IPS DF 6.9 (cell line): Measurements from ENCODE around the gene ZBTB34.
A peak's percentile ranks its signal among the peaks of the same experiment; 100 is the strongest.
"Not testable (repeated sequence)": the region's sequence is repeated elsewhere in the genome, so short reads cannot be mapped to it uniquely, and the experiment has no call there.

Experiments used
- DNase-seq: peaks from one replicate; pipeline ENCODE4 v3.0.0-alpha.2; 2013; ENCODE audit warnings: low read depth, low spot score
- H3K27ac ChIP-seq: one replicate; pipeline ENCODE4 v1.5.1; 2013; ENCODE audit warnings: low read length, control low read depth
- H3K27me3 ChIP-seq: 2 replicates; pipeline ENCODE4 v1.6.1; 2013; ENCODE audit warnings: mild to moderate bottlenecking, low read length; ENCODE audit not compliant: control insufficient read depth, insufficient read depth
- H3K36me3 ChIP-seq: 2 replicates; pipeline ENCODE4 v1.6.1; 2013; ENCODE audit warnings: low read length; ENCODE audit not compliant: control insufficient read depth, insufficient read depth
- H3K4me1 ChIP-seq: 2 replicates; pipeline ENCODE4 v1.6.1; 2013; ENCODE audit warnings: low read length; ENCODE audit not compliant: control insufficient read depth, insufficient read depth
- H3K4me3 ChIP-seq: 2 replicates; pipeline ENCODE4 v1.5.1; 2013; ENCODE audit warnings: mild to moderate bottlenecking, low read length
- H3K9me3 ChIP-seq: 2 replicates; pipeline ENCODE4 v1.6.1; 2013; ENCODE audit warnings: low read length, inconsistent platforms; ENCODE audit not compliant: control insufficient read depth, insufficient read depth
- WGBS: extraction: QIAGEN DNeasy Blood & Tissue Kit; methylation state at CpG from one replicate; pipeline ENCODE4 v1.1.7; 2013; ENCODE audit warnings: mixed read lengths, missing lambda C conversion rate; ENCODE audit not compliant: insufficient read length, insufficient coverage; 5-methylcytosine and 5-hydroxymethylcytosine counted together

Gene ZBTB34, protein sequence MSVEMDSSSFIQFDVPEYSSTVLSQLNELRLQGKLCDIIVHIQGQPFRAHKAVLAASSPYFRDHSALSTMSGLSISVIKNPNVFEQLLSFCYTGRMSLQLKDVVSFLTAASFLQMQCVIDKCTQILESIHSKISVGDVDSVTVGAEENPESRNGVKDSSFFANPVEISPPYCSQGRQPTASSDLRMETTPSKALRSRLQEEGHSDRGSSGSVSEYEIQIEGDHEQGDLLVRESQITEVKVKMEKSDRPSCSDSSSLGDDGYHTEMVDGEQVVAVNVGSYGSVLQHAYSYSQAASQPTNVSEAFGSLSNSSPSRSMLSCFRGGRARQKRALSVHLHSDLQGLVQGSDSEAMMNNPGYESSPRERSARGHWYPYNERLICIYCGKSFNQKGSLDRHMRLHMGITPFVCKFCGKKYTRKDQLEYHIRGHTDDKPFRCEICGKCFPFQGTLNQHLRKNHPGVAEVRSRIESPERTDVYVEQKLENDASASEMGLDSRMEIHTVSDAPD

DNA sequence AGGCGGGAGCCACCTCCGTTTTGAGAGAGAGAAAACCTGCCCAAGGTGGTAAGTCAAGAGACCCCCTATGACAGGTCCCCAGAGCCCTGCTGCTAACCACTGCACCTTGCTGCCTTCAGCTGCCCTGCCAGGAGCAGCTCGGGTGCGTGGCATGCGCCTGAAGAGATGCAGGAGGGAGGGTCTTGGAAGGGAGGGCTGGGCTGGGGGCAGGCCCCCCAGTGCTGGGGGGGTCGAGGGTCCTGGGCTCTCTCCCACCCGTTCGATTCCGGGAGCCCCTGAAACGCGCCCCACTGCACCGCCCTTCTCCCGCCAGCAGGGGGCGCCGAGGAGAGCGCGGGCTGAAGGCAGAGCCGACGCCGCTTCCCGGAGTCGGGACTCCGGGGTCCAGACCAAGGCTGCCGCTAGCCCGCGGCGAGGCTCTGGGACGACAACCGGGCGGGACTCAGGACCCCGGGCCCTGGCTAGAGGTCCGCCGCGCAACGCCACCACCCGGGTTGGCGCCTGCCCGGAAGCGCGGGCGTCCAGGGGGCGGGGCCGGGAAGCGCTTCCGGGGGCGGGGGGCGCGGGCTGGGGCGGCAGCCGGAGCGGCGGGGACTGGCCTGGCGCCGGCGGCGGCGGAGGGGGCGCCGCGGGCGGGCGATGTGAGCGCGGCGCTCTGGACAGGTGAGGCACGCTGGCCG is at the start of gene ZBTB34:
Gene ZBTB34 (plus strand): TSS at position 563 of the 680 bp plus-strand sequence. CDS start 18,761 bp downstream, outside the sequence.
- no peak for DNase-seq
- Histone ChIP-seq H3K4me3 (peak within 1 kb of the TSS; percentile 87), H3K9me3 (no peaks in the 10 kb centered on the region), H3K4me1 (peaks cover 3% of the 10 kb centered on the region; the same call in 1 of the 2 replicates), H3K27ac (no peak within 1 kb of the TSS), H3K36me3 (peaks cover 3% of the 10 kb centered on the region; the same call in 1 of the 2 replicates), H3K27me3 (no peaks in the 10 kb centered on the region)
- no CpG with 5 or more reads among the region's 67 CpGs for WGBS

DNA sequence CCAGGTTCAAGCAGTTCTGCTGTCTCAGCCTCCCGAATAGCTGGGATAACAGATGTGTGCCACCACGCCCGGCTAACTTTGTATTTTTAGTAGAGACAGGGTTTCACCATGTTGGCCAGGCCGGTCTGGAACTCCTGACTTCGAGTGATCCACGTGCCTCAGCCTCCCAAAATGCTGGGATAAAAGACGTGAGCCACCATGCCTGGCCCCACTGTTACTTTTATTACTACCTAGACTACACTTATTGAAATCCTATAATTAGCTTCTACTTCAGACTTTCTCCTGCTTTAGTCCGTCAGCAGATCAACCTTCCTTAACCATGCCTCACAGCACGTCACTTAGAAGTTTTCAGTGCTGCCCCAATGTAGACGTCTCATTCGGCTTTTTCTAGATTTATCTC is 47.4 kb upstream of the ZBTB34 start:
- H3K9me3 ChIP-seq = no peaks in the 10 kb centered on the region
- no peaks in the 10 kb centered on the region for H3K4me1 ChIP-seq
- no CpG with 5 or more reads among the region's 11 CpGs for WGBS
- H3K36me3 ChIP-seq = peaks cover 2% of the 10 kb centered on the region
- H3K27me3 ChIP-seq = no peaks in the 10 kb centered on the region
- DNase-seq = no peak
- H3K4me3 ChIP-seq = no peak overlapping the region
- H3K27ac ChIP-seq = no peak overlapping the region

DNA sequence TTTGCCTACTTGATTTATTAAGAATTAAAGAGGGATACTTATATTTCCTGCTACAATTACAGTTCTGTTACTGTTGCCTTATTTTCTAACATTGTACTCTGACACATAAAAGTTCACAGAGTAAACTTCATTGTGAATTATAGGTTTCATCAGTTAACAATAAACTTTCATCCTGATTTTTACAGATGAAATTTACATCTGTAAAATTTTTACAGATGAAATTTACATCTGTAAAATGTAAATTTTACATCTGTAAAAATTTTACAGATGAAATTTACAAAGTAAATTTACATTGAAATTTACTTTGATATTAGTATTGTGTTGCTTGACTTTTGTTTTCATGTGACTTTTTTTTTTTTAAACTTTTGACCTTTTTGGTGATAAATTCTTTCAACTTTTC is 46.3 kb upstream of the ZBTB34 start:
- Histone ChIP-seq H3K27me3 (no peaks in the 10 kb centered on the region), H3K9me3 (no peaks in the 10 kb centered on the region), H3K4me1 (no peaks in the 10 kb centered on the region), H3K4me3 (no peak overlapping the region), H3K36me3 (peaks cover 2% of the 10 kb centered on the region), H3K27ac (no peak overlapping the region)
- no peak for DNase-seq

DNA sequence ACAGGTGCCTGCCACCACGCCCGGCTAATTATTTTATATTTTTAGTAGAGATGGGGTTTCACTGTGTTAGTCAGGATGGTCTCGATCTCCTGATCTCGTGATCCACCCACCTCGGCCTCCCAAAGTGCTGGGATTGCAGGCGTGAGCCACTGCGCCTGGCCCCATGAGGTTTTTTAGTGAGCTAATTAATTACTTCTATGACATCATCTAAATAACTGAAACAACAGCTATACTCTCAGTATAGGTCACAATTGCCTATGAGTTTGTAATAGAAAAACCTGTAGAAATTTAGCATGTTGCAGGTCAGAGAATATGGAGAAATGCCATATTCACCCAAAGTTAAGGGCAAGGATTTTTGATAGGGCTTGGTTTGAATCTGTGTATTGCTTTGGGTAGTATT is 42.8 kb upstream of the ZBTB34 start:
- not testable (repeated sequence) for H3K9me3 ChIP-seq, H3K27me3 ChIP-seq, H3K4me3 ChIP-seq, H3K4me1 ChIP-seq, H3K36me3 ChIP-seq, H3K27ac ChIP-seq, DNase-seq
- WGBS = no CpG with 5 or more reads among the region's 7 CpGs

DNA sequence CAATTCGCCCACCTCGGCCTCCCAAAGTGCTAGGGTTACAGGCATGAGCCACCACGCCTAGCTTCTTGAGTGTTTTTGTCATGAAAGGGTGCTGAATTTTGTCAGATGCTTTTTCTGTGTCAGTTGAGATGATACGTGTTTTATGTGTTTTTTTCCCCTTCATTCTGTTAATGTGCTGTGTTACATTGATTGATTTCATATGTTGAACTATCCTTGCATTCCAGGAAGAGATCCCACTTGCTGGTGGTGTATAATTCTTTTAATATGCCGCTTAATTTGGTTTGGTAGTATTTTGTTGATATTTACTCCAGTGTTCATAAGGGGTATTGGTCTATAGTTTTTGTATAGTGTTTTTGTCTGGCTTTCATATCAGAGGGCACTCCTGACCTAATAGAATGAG is 42.0 kb upstream of the ZBTB34 start:
- Histone ChIP-seq H3K9me3 (no peaks in the 10 kb centered on the region), H3K4me1 (no peaks in the 10 kb centered on the region), H3K4me3 (no peak overlapping the region), H3K27ac (no peak overlapping the region), H3K27me3 (no peaks in the 10 kb centered on the region), H3K36me3 (no peaks in the 10 kb centered on the region; the same call in 1 of the 2 replicates)
- WGBS = no CpG with 5 or more reads among the region's 5 CpGs
- no peak for DNase-seq

DNA sequence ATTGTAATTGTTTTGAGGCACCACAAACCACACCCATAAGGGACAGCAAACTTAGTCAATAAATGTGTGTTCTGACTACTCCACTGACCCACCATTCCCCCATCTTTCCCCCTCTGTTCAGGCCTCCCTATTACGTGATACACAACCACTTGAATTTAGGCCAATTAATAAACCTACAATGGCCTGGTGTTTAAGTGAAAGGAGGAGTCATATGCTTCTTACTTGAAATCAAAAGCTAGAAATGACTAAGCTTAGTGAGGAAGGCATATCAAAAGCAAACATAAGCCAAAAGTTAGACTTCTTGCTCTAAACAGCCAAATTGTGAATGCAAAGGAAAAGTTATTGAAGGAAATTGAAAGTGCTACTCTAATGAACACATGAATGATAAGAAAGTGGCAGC is 41.0 kb upstream of the ZBTB34 start:
- Histone ChIP-seq H3K27me3 (no peaks in the 10 kb centered on the region), H3K27ac (no peak overlapping the region), H3K36me3 (no peaks in the 10 kb centered on the region; the same call in 1 of the 2 replicates), H3K9me3 (no peaks in the 10 kb centered on the region), H3K4me1 (no peaks in the 10 kb centered on the region), H3K4me3 (no peak overlapping the region)
- DNase-seq = no peak
- no CpG with 5 or more reads among the region's 1 CpG for whole genome bisulfite sequencing

DNA sequence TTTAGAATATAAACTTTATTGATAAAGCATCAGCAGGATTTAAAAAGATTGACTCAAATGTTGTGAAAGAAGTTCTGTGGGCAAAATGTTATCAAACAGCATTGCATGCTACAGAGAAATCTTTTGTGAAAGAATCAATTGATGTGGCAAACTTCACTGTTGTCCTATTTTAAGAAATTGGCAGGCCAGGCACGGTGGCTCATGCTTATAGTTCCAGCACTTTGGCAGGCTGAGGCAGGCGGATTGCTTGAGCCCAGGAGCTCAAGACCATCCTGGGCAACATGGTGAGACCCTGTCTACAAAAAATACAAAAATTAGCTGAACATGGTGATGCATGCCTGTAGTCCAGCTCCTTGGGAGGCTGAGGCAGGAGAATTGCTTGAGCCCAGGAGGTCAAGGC is 38.2 kb upstream of the ZBTB34 start:
- no CpG with 5 or more reads among the region's 2 CpGs for WGBS
- H3K36me3 ChIP-seq = no peaks in the 10 kb centered on the region
- no peak for DNase-seq

DNA sequence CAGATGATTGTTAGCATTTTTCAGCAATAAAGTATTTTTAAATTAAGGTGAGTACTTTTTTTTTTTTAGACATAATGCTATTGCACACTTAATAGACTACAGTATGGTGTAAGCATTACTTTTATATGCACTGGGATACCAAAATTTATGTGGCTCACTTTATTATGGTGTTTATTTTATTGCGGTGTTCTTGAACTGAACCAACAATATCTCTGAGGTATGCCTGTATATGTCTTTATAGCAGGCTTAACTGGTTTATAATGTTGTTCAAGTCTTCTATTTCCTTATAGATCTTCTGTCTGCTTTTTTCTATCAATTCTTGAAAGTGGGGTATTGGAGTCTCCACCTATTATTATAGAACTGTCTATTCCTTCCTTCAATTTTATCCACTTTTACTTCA is 37.6 kb upstream of the ZBTB34 start:
- no peak for DNase-seq
- no peak overlapping the region for H3K27ac ChIP-seq
- H3K4me3 ChIP-seq = no peak overlapping the region
- no CpG with 5 or more reads among the region's 1 CpG for WGBS
- no peaks in the 10 kb centered on the region for H3K36me3 ChIP-seq
- no peaks in the 10 kb centered on the region for H3K4me1 ChIP-seq
- no peaks in the 10 kb centered on the region for H3K27me3 ChIP-seq
- no peaks in the 10 kb centered on the region for H3K9me3 ChIP-seq

More for the DNA sequence above, 38.2 kb upstream of the ZBTB34 start:
- no peaks in the 10 kb centered on the region for H3K27me3 ChIP-seq
- no peak overlapping the region for H3K27ac ChIP-seq
- H3K9me3 ChIP-seq = no peaks in the 10 kb centered on the region
- no peaks in the 10 kb centered on the region for H3K4me1 ChIP-seq
- H3K4me3 ChIP-seq = no peak overlapping the region

DNA sequence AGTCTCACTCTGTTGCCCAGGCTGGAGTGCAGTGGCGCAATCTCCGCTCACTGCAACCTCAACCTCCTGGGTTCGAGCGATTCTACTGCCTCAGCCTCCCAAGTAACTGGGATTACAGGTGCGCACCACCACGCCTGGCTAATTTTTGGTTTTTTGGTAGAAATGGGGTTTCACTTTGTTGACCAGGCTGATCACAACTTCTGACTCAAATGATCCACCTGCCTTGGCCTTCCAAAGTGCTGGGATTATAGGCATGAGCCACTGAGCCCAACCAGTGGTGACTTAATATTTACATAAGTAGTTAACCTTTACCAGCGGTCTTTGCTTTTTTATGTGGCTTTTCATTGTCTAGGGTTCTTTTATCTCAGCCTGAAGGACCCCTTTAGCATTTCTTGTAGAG is 36.4 kb upstream of the ZBTB34 start:
- not testable (repeated sequence) for H3K4me1 ChIP-seq, H3K9me3 ChIP-seq, DNase-seq, H3K27ac ChIP-seq, H3K4me3 ChIP-seq, H3K27me3 ChIP-seq, H3K36me3 ChIP-seq
- no CpG with 5 or more reads among the region's 7 CpGs for WGBS

DNA sequence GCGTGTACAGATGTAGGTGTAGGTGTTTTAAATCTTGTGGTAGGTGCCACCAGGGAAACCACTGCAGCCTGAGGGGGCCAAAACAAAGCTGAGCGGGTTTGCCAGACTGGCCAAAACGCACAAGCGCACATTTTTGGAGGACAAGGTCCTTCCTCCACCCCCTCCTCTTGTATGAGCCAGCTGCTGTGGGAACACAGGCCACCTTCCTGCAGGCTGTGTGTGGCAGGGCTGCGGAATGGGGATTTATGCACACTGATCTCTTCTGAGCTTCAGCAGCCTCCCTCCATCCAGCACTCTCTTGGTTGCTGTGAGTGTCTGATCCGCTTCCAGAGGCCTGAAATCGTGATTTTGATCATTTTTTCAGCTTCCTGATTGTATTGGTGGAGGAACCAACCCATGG is 33.2 kb upstream of the ZBTB34 start:
- no peaks in the 10 kb centered on the region for H3K36me3 ChIP-seq

More for the DNA sequence above, 33.2 kb upstream of the ZBTB34 start:
- no peaks in the 10 kb centered on the region for H3K9me3 ChIP-seq
- no peaks in the 10 kb centered on the region for H3K27me3 ChIP-seq
- no CpG with 5 or more reads among the region's 7 CpGs for WGBS
- no peak for DNase-seq
- no peak overlapping the region for H3K4me3 ChIP-seq
- no peaks in the 10 kb centered on the region for H3K4me1 ChIP-seq
- no peak overlapping the region for H3K27ac ChIP-seq
